GM19238 (cell line): ENCODE results near the gene F2RL1.
"Not testable (repeated sequence)": the region's sequence is repeated elsewhere in the genome, so short reads cannot be mapped to it uniquely, and the experiment has no call there.

ENCODE experiments used
- DNase-seq: peaks from one replicate; pipeline ENCODE4 v3.0.0; 2011; ENCODE audit warnings: low spot score; ENCODE audit not compliant: insufficient read length

Gene F2RL1

DNA sequence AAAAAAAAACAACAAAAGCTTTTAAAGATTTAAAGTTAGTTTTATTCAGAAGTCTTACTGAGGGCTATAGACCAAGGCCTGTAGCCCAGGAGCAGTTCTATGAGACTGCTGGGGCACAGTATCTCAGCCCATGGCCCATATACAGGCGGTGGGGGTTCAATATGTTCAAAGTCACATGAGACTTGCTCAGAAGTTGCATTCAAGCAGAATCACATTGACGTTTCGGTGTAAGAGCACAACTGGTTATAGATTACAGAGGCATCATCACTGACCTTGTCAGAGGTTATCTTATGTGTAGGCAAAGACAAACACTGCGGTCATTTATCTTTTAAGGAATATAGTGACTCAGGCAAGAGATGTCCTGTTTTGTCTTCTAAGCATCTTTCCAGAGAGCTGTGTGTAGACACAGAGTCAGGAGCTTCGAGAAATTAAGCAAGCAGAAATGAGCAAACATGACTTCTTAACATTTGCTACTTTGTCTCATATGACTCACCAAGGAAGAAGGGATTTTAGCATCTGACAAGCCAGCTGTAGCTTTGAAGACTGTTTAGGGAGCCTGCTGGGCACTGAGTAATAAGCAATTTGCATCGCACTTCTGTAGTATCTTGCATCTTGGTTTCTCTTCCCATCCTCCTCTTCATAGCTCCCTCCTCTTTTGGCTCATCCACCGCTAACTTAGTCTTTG, 12.9 kb upstream of the F2RL1 start:
- no peak for DNase-seq

DNA sequence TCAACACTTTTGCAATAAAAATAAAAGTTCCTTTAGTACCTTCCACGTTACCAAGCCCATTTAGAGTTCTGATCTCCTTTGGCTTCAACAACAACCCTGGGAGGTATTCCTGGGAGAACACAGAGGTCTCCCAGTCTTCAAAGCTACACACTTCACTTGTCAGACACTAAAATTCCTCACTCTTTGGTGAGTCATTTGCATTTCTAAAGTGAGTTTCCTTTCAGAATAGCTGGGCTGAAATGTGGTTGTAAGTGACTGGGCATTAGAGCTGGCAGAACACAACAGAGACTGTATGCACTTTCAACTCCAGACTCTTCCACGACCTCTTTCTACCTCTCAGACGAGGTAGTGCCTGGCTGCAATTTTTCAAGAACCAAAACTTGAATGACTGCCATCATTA, 11.5 kb upstream of the F2RL1 start:
- DNase-seq = no peak

DNA sequence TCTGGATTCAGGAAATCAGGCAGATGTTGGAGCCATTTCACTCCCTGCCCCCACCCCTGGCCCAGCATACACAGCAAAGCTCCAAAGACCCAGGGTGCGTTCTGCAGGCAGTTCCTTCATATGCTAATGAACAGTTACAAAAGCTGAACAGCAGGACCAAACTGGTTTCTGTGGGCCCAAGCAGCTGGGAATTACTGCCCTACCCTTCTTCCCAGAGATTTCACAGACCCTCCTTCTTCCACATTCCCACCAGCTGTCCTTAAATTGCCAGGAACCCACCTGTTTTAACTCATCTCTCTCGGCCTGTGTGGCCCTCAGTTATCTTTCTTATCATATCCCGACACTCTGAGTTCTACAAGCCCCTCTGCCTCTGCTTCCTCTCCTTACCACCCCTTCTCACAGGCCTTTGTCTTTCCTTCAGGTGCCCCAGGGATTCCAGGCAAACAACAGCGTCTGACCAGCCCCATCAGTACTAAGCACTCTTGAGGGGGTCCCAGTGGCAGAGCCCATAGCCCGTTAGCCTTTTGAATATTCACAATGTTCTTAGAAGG, 10.6 kb upstream of the F2RL1 start:
- no peak for DNase-seq

DNA sequence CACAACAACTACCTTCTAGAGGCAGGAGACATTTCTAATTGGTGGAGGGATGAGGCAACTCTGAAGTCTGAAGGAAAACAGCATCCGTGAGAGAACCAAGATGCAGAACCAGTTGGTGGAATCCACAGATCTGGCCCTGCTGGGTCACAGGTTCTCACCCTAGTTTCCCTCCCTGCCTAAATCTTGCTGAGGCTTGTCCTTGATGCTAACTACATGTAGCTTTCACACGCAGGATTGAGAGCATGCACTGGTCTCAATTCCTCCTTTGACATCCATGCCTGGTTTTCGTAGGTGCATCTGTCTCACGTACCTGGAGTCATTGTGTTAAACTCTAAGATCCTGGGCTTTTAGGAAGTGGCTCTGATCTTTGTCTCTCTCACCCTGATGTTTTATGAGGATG, 9.7 kb upstream of the F2RL1 start:
- no peak for DNase-seq

DNA sequence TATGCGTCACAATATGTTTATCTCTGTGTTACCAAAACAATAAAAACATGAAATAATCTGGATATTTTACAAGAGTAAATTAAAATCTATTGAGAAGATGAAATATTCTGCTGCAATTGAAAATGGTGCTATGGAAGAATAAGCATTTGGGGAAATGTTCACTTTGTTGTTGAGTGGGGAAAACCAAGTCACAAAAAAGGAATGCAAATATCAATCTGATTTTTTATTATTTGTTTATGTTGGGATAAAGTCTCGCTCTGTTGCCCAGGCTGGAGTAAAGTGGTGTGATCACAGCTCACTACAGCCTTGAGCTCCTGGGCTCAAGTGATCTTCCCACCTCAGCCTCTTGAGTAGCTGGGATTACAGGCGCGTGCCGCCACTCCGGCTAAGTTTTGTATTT, 8.6 kb upstream of the F2RL1 start:
- no peak for DNase-seq

DNA sequence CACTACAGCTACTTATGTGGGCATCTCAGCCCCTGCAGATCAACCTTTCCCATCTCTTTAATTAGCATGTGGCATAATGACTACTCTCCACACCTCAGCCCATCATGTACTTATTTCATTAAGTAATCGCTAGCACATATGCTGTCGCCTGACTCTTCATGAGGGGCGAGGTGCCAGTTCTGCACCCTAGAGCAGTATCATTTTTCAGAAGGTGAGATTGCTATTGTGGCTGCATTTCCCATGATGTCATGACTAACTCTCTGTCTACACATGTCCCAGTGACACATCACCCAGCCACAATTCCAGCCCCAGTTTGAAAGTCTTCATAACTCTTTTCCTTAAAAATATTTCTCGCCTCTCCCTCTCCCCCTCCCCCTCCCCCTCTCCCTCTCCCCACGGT, 7.6 kb upstream of the F2RL1 start:
- DNase-seq = no peak

DNA sequence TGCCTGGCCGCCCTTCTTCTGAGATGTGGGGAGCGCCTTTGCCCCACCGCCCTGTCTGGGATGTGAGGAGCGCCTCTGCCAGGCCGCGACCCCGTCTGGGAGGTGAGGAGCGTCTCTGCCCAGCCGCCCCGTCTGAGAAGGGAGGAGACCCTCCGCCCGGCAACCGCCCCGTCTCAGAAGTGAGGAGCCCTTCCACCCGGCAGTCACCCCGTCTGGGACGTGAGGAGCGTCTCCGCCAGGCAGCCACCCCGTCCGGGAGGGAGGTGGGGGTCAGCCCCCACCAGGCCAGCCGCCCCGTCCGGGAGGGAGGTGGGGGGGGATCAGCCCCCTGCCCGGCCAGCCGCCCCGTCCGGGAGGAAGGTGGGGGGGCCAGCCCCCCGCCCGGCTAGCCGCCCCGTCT, 6.6 kb upstream of the F2RL1 start:
- DNase-seq = not testable (repeated sequence)

DNA sequence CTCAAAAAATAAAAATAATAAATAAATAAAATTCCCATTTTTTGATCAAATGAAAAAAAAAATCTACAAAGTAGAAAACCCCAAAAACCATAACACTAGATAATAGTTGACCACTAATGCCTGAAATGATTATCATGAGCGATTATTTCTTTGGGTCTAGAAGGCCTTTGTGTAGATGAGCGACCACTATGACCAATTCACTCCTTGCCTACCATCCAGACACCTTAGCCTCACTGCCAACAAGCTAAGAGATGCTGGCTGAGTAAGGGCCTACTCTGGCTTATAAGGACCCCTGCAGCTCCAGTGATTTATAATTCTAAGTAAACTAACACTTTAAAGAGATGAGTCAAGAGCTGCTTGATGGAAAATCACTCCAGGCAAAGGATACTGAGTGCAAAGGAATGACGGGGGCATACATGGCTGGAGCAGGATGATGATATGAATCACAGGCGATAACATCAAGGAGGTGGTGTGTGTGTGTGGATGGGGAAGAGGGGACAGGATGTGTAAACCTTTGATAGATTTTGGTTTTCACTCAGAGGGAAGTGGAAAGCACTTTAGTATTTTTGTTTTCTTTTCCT, 4.8 kb upstream of the F2RL1 start:
- DNase-seq = no peak

DNA sequence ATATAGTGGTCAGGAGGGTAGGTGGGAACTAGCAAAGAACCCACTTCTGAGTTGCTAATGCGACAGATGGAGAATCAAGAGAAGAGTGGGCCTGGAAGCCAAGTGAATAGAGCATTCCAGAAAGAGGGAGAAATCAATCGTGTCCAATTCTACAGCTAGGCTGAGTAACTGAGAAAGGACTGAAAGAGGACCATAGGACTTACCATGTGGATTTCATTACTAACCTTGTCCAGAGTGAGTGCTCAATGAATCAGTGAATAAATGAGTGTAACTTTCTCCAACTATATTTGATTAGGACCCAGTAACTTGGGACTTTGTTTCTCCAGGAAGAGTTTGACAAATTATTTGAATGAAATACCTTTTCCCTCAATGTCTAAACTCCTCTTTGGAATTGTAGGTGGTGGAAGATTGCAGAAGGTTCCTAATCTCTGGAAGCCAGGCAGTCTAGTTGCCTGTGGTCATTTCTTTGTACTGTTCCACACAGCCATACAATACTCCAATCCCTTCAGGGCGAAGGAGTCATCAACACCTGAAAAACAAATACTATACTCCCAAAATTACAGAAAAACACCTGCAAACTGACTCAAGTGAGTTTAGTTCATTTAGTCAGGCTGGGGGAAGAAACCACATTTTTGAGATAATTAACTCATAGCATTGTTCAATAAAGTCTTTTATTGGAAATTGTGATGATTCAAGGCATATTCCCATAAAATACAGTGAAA, 2.6 kb upstream of the F2RL1 start:
- DNase-seq = no peak

DNA sequence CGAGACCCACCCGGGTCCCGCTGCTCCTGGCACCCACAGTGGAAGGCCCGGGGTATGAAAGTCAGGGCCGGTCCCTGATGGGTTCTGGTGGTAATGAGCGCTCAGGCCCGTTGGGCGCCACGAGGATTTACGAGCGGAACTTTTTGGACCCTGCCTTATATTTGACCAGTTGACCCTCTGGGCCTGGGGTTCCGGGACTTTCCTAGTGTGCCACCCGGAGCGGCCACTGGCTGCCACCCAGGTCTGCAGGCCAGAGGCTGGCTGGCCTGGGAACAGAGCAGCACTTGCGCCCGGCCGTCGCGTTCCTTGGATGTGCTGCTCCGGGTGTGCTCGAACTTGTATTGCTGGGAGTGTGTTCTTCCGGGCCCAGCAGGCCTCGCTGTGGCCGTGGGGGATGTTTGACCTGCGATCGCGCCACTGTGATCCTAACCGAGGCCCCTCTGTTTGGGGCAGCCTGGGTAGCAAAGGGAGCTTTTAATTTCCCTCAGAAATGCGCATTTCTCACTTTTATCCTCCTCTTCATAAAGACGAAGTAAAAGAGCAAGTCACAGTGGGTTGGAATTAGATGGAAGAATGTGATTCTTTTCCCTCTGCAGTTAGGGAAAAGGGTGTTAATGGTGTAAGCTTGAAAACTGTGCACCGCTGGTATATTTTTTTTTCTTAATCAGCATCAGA, 1.2 kb downstream of the F2RL1 start:
- DNase-seq = no peak

DNA sequence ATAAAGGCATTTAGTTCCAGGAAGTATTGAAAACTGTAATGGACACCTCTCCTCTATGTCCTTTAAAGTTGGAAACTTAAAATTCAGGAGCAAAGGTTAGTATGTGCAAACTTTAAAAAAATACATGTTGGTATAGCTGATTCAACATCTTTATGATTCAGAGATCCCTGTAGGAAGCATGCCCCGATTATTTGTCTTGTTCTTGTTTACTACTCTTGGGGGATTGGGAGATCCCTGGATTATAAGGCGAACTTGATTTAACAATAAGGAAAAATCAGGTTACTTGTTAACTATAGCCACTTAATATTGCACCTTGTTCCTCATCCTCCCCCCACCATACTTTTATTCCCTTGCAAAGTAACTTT, 1.7 kb downstream of the F2RL1 start:
- DNase-seq = no peak

DNA sequence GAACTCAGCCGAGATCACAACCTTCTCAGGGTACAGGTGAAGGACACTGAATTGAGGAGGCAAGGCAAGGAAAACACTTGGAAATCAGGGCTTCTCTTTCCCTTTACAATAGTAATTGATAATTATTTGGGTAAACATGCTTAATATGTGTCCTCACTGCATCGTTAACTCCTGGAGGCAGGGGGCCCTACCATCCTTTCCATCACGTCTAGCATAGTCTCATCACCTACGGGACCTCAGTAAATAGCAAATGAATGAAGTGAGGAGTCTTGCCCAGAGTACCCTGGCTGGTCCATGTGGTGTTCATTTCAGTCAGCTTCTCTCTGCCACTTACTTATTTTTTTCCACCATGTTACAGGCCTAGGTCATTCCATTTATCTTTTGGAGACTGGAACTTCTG, 2.3 kb downstream of the F2RL1 start:
- no peak for DNase-seq

DNA sequence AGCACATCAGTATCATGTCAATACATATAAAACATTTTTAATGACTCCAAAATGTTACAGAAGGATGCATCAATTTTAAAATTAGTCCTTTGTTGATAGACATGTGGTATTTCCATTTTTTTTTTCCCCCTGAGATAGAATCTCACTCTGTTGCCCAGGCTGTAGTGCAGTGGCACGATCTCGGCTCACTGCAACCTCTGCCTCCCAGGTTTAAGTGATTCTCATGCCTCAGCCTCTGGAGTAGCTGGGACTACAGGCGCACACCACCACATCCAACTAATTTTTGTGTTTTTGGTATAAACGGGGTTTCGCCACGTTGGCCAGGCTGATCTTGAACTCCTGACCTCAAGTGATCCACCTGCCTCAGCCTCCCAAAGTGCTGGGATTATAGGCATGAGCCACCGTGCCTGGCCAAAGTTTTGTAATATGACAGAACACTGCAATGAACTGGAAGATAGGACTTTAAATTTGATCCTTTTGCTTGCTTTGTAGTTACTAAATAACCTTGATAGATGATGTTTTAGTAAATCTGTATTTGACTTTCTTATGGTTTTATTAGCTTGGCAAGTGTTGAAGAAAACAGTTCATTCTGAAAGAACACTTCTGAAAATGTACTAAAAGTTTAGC, 3.4 kb downstream of the F2RL1 start:
- DNase-seq = not testable (repeated sequence)

DNA sequence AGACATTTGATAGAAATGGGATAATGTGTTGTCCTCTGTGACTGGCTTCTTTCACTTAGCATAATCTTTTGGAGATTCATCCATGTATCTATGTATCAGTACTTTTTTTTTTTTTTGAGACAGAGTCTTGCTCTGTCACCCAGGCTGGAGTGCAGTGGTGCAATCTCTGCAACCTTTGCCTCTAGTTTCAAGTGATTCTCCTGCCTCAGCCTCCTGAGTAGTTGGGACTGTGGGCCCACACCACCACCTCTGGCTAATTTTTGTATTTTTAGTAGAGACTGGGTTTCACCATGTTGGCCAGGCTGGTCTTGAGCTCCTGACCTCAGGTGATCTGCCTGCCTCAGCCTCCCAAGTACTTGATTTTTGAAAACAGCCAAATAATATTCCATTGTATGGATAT, 7.6 kb downstream of the F2RL1 start:
- DNase-seq = not testable (repeated sequence)

DNA sequence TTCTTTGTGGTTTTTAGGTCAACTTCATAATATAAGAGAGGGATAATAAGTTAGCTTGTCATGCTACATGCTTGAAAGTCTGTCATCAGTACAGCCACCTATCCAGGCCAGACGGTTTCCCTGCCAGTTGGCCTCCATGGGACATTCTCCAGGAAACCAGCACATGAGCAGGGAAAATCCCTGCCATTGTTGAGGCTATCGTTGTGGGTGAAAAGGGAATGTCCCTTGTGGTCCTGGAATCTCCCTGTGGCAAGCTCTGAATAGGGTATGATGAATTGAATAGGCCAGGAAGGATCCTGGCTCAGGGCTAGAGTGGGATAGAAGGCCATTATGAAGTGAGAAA, 12.3 kb downstream of the F2RL1 start:
- no peak for DNase-seq

DNA sequence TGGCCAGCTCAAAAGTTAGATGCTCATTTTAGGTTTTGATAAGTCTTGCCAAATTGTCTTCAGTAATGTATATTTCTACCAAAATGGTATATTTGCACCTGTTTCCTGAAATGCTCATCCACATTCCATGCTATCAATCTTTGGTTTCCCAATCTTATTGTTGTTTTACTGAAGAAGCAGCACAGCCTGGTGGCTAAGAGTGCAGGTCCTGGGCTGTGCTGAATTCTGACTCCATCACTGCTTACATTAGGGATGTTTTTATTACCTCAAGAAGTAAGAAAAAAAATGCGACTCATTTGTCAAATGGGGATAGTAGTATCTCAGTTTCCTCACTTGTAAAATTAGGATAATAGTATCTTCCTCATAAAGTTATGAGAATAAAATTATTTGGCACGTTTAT, 17.4 kb downstream of the F2RL1 start:
- no peak for DNase-seq

DNA sequence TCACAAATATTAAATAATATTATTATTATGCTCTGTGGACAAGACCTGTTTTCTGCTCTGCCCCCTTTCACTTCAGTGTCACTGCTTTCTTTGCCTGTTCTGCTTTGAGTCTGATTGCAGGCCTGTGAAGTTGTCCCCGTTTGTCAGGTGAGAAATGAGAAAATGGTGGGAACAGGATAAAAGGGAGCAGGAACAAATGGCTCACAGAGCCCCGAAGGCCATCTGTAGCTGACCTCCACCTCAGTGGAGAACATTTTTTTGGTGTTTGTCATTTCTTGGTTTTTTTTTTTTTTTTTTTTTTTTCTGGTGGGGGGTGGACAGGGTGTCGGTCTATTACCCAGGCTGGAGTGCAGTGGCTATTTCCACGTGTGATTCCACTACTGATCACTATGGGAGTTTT, 17.8 kb downstream of the F2RL1 start:
- DNase-seq = no peak

DNA sequence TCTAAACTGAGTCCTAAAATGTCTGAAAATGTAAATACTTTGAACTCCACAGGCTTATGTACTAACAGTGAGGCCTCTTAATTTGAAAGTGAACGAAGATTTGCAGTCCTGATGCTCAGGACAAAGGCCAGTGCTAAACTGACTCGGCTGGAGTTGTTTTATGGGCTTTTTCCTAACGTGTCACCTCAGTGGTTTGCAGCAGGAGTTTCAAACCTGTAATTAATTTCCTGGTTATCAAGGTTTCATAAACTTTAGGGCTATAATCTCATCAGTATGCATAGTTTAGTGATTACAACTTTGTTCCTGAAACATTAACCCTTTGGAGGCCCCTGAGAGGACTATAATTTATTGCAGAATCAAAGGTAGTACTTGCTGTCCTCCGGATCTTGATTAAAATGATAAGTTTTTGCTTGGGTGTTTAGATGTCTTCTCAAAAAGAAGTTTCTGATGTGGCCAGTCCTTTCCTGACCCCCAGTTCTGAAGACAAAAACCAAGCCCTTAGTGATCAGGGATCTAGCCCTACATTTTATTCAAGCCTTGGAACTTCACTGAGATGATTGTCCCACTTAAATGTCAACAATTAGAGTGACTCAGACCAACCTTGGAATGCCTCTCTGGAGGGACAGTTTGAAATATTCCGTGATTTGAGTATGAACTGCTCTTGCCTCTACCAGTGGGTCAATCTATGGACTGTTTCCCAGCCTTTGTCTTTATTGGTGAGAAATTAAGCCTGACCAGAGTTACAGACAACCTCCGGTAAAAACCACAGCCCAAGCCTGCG, 19.8 kb downstream of the F2RL1 start:
- DNase-seq = no peak

DNA sequence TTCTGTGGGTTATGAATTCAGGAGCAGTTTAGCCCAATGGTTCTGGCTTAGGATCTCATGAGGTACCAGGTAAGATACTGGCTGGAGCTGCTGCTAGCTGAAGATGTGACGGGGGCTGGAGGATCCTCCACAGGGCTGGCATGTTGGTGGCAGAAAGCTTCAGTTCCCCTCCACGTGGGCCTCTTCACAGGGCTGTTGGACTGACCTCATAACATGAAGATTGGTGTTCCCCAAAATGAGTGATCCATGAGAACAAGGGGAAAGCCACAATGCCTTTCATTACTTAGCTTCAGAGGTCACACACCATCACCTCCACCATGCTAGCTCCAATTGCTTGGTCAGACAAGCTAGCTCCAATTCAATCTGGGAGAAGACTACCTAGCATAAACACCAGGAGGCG, 22.5 kb downstream of the F2RL1 start:
- DNase-seq = no peak

DNA sequence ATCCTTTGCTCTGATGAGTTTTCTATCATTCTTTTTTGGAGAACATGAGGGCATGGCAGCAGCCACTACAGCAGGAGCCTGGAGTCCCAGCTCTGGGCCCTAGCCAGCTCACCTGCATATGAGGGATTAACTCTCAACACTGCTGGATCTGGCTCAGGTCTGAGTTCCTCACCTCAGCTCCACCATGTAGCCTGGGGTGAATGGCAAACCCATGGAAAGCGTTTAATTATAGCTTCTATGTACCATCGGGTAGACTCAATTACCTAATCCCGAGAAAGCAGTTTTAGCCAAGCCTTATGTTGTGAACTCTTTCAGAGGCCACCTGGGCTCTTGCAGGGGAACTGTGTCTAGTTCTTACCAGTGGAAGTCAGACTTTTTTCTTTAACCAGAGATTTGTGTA, 27.1 kb downstream of the F2RL1 start:
- no peak for DNase-seq
